HCT116 (cell line): Measurements from ENCODE around the gene PRKCQ. TPM values are rescaled to one million over a fixed set of nuclear protein-coding genes. Genes with fewer than 3 reads are reported as not detected.

Experiments
- ATAC-seq: fragments of 200-7000 bp; cut with Tn5 transposase; 2 replicates; pipeline ENCODE4 v1.9.1; 2020; ENCODE audit warnings: mild to moderate bottlenecking, moderate library complexity
- BruUV-seq: library from RNA; stranded (reverse); fragments of 400-500 nt; replicated peaks from 2 replicates; lab custom pipeline; 2021; lab: Mats Ljungman, UMichigan
- CTCF ChIA-PET: fragments of 300-600 bp; sonication (Branson Sonifier 250); formaldehyde crosslinking; loops from one replicate; lab custom pipeline; 2021; ENCODE audit warnings: antibody characterized with exemption; lab: Charles Lee
- POLR2A ChIA-PET: fragments of 300-600, 350-600 bp; sonication (Branson Sonifier 250); formaldehyde crosslinking; loops from one replicate; lab custom pipeline; 2021; ENCODE audit warnings: antibody characterized with exemption; lab: Charles Lee
- RAD21 ChIA-PET, 2 experiments: fragments of 300-600 bp; sonication (Branson Sonifier 250); formaldehyde crosslinking; loops; one replicate each; lab custom pipeline; 2023; ENCODE audit warnings: low total read pairs in 2 of 2; ENCODE audit not compliant: uncharacterized antibody in 2 of 2, unreplicated experiment in 2 of 2, low non-redundant PET in 1 of 2; lab: Charles Lee
- DNase-seq: peaks from one replicate; pipeline ENCODE4 v3.0.0-alpha.2; 2010; ENCODE audit warnings: low read depth, low spot score
- H2AFZ ChIP-seq: fragments of 200-600 bp; shearing (Covaris generic), sonication (generic); 2 replicates; pipeline ENCODE4 v1.6.1; 2017; ENCODE audit warnings: low read depth, mixed run types, mixed read lengths, antibody characterized with exemption, low read length; ENCODE audit not compliant: poor library complexity, severe bottlenecking
- H3K27ac ChIP-seq: 2 replicates; pipeline ENCODE4 v1.5.1; 2012; ENCODE audit warnings: low read depth, low read length
- H3K27me3 ChIP-seq: fragments of 200-600 bp; sonication (generic); 2 replicates; pipeline ENCODE4 v1.6.1; 2016; ENCODE audit warnings: mixed run types, low read length, mixed read lengths; ENCODE audit not compliant: insufficient read depth
- H3K36me3 ChIP-seq, 2 experiments: fragments of 200-500 bp in 1 of 2; fragments of 200-600 bp in 1 of 2; sonication (Bioruptor generic) in 1 of 2; sonication (generic) in 1 of 2; 2 replicates each; pipeline versions ENCODE4 v1.5.1 to v1.6.1; 2014 to 2016; ENCODE audit warnings: low read length in 2 of 2, inconsistent platforms in 1 of 2, mixed read lengths in 1 of 2, mixed run types in 1 of 2; ENCODE audit not compliant: insufficient read depth in 2 of 2, control insufficient read depth in 1 of 2
- H3K4me1 ChIP-seq, 2 experiments: fragments of 200-600 bp in 1 of 2; sonication (generic) in 1 of 2; 2 replicates each; pipeline versions ENCODE4 v1.5.1 to v1.6.1; 2012 to 2017; ENCODE audit warnings: low read length in 2 of 2, inconsistent platforms in 1 of 2, mild to moderate bottlenecking in 1 of 2, mixed read lengths in 1 of 2, mixed run types in 1 of 2, moderate library complexity in 1 of 2; ENCODE audit not compliant: insufficient read depth in 2 of 2, control insufficient read depth in 1 of 2
- H3K4me2 ChIP-seq: fragments of 200-600 bp; sonication (generic); 2 replicates; pipeline ENCODE4 v1.6.1; 2017; ENCODE audit warnings: mixed run types, low read length, mixed read lengths
- H3K4me3 ChIP-seq, 2 experiments: fragments of 200-600 bp in 1 of 2; sonication (generic) in 1 of 2; replicated peaks in 1 of 2; 2 replicates each; pipeline ENCODE4 v1.5.1; 2011 to 2016; ENCODE audit warnings: low read length in 2 of 2, control low read depth in 1 of 2, low read depth in 1 of 2, mild to moderate bottlenecking in 1 of 2, mixed read lengths in 1 of 2, mixed run types in 1 of 2
- H3K79me2 ChIP-seq: fragments of 200-600 bp; sonication (generic); 2 replicates; pipeline ENCODE4 v1.6.1; 2017; ENCODE audit warnings: mild to moderate bottlenecking, mixed run types, low read length, moderate library complexity, mixed read lengths; ENCODE audit not compliant: insufficient read depth
- H3K9ac ChIP-seq: fragments of 200-600 bp; sonication (generic); 2 replicates; pipeline ENCODE4 v1.6.1; 2016; ENCODE audit warnings: low read length, mixed read lengths
- H3K9me2 ChIP-seq: fragments of 200-600 bp; sonication (generic), shearing (Covaris generic); 2 replicates; pipeline ENCODE4 v1.6.1; 2017; ENCODE audit warnings: mixed run types, mild to moderate bottlenecking, moderate library complexity; ENCODE audit not compliant: insufficient read depth
- H3K9me3 ChIP-seq, 2 experiments: fragments of 200-500 bp in 1 of 2; fragments of 200-600 bp in 1 of 2; sonication (Bioruptor generic) in 1 of 2; sonication (generic) in 1 of 2; 2 replicates each; pipeline ENCODE4 v1.6.1; 2014 to 2017; ENCODE audit warnings: low read length in 2 of 2, mixed read lengths in 2 of 2, inconsistent platforms in 1 of 2, low read depth in 1 of 2, mild to moderate bottlenecking in 1 of 2, mixed run types in 1 of 2, moderate library complexity in 1 of 2; ENCODE audit not compliant: control insufficient read depth in 1 of 2, insufficient read depth in 1 of 2
- H4K20me1 ChIP-seq: fragments of 200-600 bp; sonication (generic), shearing (Covaris generic); 2 replicates; pipeline ENCODE4 v1.6.1; 2017; ENCODE audit warnings: mixed run types, mild to moderate bottlenecking, moderate library complexity; ENCODE audit not compliant: insufficient read depth
- EZH2 ChIP-seq: fragments of 200-600 bp; sonication (generic); IDR thresholded peaks from 2 replicates; pipeline ENCODE4 v1.6.1; 2017; ENCODE audit warnings: antibody characterized with exemption, mixed run types
- FOSL1 ChIP-seq: IDR thresholded peaks from 2 replicates; pipeline ENCODE4 v1.6.1; 2012; ENCODE audit warnings: low read depth
- POLR2AphosphoS5 ChIP-seq: IDR thresholded peaks from 2 replicates; pipeline ENCODE4 v1.6.1; 2011; ENCODE audit warnings: mild to moderate bottlenecking, low read depth, low read length, moderate library complexity
- SRF ChIP-seq: IDR thresholded peaks from 2 replicates; pipeline ENCODE4 v1.6.1; 2012; ENCODE audit warnings: low read depth
- YY1 ChIP-seq: IDR thresholded peaks from 2 replicates; pipeline ENCODE4 v1.6.1; 2011; ENCODE audit warnings: low read length, low read depth, moderate library complexity, mild to moderate bottlenecking; ENCODE audit not compliant: insufficient replicate concordance; ENCODE audit errors: extremely low read depth
- ZNF274 ChIP-seq: fragments of 200-500 bp; sonication (Bioruptor generic); IDR thresholded peaks from 2 replicates; pipeline ENCODE4 v1.6.1; 2014; ENCODE audit warnings: mild to moderate bottlenecking, low read depth, low read length, inconsistent platforms
- intact Hi-C: fragments of 100-400 bp; cut with micrococcal nuclease; formaldehyde crosslinking; loops from 2 replicates; pipeline ENCODE4 v1.10.0; 2022
- total RNA-seq: library from RNA; stranded (reverse); gene quantifications from one replicate; pipeline ENCODE4 v1.2.1, GENCODE V29; 2021; ENCODE audit not compliant: unreplicated experiment
- TF ChIP-seq, protein P1 (sequence below): IDR thresholded peaks from 2 replicates; pipeline ENCODE4 v1.6.1; 2012

PRKCQ gene
- total RNA-seq, 1 experiment from 2014 or later, result 0.54 TPM

DNA sequence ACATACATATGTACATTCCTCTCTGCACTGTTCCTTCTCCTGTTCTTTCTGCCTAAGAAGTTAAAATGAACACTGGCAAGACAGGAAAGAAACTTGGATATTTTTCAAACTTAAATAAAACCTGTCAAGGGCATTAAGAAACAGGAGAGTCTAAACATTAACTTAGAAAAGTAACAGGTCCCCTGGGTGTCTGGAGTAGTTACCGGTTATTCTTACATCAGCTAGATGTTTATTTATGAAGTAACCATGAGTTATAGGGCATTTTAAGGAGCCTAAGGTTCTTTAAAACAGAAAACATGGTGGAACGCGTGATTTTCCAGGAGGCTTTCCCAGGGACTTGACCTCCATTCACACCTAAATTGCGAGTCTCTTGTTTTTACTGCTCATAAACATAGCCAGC, 148.2 kb downstream of the PRKCQ start:
- Histone ChIP-seq H3K4me2 (no peak overlapping the region), H2AFZ (no peak overlapping the region), H3K27ac (no peak overlapping the region), H3K9me3 (no peaks in the 10 kb centered on the region), H3K79me2 (no peaks in the 10 kb centered on the region), H3K9me2 (no peaks in the 10 kb centered on the region), H3K27me3 (peaks cover 55% of the 10 kb centered on the region), H3K36me3 (no peaks in the 10 kb centered on the region), H3K4me1 (no peaks in the 10 kb centered on the region), H4K20me1 (no peaks in the 10 kb centered on the region), H3K4me3 (no peak overlapping the region), H3K9ac (no peak overlapping the region)
- POLR2A ChIA-PET, result no interaction called here
- TF ChIP-seq SRF (no peak), EZH2 (no peak), FOSL1 (no peak)
- TF ChIP-seq, protein P1, sequence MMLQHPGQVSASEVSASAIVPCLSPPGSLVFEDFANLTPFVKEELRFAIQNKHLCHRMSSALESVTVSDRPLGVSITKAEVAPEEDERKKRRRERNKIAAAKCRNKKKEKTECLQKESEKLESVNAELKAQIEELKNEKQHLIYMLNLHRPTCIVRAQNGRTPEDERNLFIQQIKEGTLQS, result no peak
- RAD21 ChIA-PET, result no interaction called here
- ATAC-seq, result no peak
- no peak for DNase-seq
- intact Hi-C loops, result no loop called here
- BruUV-seq, result no TSS peak
- CTCF ChIA-PET, result no interaction called here

DNA sequence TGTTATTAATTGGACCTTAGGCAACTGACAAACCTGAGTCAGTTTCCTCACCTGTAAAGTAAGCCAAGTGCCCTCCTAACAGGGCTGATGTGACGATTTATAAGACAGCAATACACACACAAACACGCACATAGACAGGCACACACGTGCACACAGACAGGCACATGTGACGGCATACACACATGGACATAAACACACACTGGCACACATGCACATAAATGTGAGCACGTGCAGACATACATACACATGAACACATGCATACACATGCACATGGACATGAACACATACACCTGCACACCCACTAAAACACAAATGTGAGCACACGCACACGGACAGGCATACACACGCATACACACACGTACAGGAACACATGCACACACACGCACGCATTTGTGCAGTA, 148.9 kb downstream of the PRKCQ start:
- Histone ChIP-seq H3K9me3 (no peaks in the 10 kb centered on the region), H3K4me3 (no peak overlapping the region), H4K20me1 (no peaks in the 10 kb centered on the region), H3K4me1 (no peaks in the 10 kb centered on the region), H3K9me2 (no peaks in the 10 kb centered on the region), H3K27ac (no peak overlapping the region), H3K4me2 (no peak overlapping the region), H2AFZ (no peak overlapping the region), H3K9ac (no peak overlapping the region), H3K27me3 (peaks cover 48% of the 10 kb centered on the region), H3K79me2 (no peaks in the 10 kb centered on the region), H3K36me3 (no peaks in the 10 kb centered on the region)
- intact Hi-C loops, result no loop called here
- RAD21 ChIA-PET, result no interaction called here
- BruUV-seq, result no TSS peak
- DNase-seq, result no peak
- POLR2A ChIA-PET, result no interaction called here
- CTCF ChIA-PET, result no interaction called here
- no peak for ATAC-seq
- no peak for TF ChIP-seq YY1
- TF ChIP-seq ZNF274, result no peak
- no peak for TF ChIP-seq POLR2AphosphoS5
- TF ChIP-seq FOSL1, result no peak
